CD4-positive, alpha-beta T cell treated with Interleukin-6 for 4 hours (primary cell): Measurements from ENCODE around the gene ZBTB44.
"Not testable (repeated sequence)": the region's sequence is repeated elsewhere in the genome, so short reads cannot be mapped to it uniquely, and the experiment has no call there.

ENCODE experiments used
- DNase-seq: peaks from one replicate; pipeline ENCODE4 v3.0.0-alpha.2; 2020; ENCODE audit warnings: mixed read lengths

The ZBTB44 gene

DNA sequence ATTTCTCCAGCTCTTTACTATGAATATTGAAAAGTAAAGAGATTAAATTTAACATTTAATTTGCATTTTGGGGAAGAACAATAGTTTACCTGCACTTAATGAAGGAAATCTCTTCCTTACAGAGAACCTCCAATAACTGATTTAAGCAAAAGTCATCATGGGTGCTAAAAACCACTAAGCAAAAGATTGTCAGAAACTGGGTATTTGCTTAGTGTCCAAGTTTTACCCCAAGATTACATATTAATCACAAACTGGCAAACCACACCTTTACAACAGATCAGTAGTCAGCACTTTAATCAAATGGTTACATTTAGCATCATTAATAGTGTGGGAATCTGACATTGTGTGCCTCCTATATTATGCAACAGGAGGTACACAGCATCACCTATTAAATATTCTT, 2.7 kb downstream of the ZBTB44 start:
- DNase-seq, result no peak

DNA sequence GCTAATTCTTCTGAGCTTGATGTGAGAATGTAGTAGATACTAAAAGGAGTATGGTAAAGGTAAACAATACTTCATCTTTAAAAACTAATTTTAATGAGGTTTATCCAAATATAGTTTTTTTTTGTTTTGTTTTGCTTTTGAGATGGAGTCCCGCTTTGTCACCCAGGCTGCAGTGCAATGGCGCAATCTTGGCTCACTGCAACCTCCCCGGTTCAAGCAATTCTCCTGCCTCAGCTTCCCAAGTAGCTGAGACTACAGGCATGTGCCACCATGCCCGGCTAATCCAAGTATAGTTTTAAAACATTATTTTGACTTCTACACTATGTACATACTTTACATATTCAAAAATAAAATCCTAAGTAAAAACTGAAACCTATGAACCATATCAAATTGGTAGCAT, 4.1 kb downstream of the ZBTB44 start:
- no peak for DNase-seq

DNA sequence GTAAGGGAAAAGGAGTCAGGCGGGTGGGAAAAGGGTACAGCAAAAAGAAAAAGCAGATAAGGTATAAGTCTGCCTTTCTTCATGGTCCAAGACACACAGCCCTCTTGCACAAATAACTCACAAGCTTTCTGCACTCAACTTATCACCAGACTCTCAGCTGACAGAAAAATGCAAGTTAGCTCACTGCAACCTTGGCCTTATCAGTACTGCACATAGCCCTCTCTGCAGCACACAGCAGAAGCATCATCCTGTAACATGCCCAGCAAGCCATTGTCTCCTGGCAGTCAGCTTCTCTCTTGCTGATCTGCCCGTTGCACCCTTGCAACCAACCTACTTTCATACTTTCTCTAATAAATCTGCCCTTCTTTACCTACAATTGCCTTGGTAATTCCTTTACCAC, 5.8 kb downstream of the ZBTB44 start:
- DNase-seq, result no peak

DNA sequence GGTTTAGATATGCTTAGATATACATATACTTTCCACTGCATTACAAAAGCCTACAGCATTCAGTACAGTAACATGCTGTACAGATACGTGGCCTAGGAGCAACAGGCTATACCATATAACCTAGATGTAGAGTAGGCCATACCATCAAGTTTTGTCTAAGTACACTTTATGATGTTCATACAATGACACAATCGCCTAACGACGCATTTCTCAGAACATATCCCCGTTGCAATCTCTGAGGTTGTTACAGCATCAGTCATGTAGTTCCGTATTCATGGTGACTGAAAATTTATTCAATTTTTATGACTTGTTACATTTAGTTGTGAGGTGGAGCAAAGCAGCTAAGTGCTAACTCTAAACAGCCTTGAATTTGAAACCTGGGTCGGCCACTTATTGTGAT, 6.7 kb downstream of the ZBTB44 start:
- DNase-seq, result no peak

DNA sequence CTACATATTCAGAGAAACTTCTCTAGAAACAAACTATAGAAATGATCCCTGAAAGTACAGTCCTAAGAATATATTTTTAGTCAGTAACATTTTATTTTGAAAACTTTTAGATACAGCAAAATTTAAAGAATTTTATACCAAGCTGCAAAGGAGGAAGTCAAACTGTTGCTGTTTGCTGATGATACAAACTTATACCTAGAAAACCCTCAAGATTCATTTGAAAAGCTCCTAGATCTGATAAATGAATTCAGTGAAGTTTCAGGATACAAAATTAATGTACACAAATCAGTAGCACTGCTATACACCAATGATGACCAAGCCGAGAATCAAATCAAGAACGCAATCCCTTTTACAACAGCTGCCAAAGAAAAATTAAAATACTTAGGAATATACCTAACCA, 10.1 kb downstream of the ZBTB44 start:
- no peak for DNase-seq

DNA sequence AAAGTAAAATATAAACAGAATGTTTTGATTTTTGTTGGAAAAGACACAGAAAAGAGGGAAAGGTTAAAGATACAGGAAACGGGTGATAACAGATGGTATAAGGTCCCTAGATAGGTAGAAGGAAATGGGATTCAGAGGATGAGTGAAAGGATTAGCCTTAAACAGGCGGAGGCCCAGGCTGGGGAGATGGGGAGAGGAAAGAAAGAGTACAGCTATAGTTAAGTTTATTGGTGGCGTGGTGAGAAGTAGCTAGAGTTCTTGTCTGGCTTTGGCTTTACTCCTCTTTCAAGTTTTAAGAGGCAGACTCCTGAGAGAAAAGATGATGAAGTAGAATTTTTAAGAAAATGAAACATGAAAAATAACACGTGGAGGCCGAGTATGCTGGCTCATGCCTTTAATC, 13.7 kb downstream of the ZBTB44 start:
- DNase-seq, result no peak

DNA sequence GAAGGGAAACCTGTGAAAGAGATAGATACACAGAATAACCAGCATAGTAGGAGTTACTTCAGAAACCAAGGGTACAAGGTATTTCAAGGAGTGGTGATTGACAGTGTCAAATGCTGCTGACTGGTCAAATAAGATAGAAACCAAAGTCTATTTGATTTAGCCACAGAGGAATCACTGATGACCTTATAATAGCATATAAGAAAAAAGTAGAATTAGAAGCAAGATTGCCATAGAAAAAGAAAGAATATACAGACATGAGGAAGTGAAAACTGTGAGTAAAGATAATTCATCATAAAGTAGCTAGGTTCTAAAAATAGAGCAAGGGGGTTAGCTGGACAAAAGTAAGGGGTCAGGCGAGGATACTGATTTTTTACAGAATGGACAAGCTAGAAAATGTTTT, 14.2 kb downstream of the ZBTB44 start:
- no peak for DNase-seq

DNA sequence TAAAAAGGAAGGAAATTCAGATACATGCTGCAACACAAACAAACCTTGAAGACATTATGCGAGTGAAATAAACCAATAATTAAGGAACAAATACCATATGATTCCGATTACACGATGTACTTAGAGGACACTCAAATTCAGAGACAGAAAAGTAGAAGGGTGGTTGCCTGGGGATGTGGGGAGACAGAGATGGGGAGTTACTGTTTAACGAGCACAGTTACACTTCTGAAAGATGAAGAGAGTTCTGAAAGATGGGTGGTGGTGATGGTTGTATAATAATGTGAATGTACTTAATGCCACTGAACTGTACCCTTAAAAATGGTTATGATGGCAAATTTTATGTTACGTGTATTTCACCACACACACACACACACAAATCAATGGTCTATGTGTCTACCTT, 14.7 kb downstream of the ZBTB44 start:
- no peak for DNase-seq

DNA sequence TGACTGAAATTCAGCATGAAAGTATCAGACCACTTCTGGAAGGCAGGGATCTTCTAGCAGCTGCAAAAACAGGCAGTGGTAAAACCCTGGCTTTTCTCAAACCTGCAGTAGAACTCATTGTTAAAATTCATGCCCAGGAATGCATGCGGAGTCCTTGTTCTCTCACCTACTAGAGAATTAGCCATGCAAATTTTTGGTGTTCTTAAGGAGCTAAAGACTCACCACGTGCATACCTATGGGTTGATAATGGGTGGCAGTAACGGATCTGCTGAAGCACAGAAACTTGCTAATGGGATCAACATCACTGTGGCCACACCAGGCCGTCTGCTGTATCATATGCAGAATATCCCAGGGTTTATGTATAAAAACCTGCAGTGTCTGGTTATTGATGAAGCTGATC, 19.1 kb downstream of the ZBTB44 start:
- DNase-seq, result no peak

DNA sequence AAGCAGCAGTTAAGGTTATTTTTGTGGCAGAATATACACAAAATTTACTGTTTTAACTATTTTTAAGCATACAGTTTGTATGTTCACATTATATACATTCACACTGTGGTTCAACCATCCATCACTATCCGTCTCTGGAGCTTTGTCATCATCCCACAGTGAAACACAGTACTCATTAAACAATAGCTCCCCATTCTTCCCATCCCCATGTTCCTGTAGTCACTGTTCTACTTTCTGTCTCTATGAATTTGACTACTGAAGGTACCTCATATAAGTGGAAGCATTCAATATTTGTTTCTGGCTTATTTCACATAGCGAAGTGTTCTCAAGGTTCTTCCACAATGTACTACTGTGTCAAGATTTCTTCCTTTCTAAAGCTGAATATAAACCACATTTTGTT, 32.6 kb downstream of the ZBTB44 start:
- DNase-seq, result no peak

DNA sequence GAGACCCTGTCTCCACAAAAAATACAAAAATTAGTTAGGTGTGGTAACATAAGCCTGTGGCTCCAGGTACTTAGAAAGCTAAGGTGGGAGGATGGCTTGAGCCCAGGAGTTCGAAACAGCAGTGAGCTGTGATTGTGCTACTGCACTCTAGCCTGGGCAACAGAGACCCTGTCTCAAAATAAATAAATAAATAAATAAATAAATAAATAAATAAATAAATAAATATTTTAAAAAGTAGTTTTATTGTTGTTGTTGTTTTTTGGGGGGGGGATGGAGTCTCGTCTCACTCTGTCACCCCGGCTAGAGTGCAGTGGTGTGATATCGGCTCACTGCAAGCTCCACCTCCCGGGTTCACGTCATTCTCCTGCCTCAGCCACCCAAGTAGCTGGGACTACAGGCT, 33.4 kb downstream of the ZBTB44 start:
- not testable (repeated sequence) for DNase-seq

DNA sequence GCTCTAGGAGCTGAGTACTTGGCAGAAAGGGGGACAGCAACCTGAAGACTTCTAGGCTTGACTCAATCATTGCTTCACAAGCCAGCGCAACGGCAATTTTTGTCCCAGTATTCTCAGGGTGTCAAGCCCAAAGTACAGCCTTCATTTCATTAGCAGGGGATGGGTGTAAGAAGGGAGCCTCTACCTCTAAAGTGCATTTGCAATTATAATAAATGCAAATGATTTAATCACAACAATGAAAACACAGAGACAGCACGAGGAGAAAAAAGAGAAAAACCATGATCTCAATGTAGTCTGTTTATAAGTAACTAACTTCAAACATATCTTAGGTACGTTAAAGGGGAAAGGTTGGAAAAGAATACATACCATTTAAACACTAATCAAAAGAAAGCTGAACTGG, 34.7 kb downstream of the ZBTB44 start:
- no peak for DNase-seq

DNA sequence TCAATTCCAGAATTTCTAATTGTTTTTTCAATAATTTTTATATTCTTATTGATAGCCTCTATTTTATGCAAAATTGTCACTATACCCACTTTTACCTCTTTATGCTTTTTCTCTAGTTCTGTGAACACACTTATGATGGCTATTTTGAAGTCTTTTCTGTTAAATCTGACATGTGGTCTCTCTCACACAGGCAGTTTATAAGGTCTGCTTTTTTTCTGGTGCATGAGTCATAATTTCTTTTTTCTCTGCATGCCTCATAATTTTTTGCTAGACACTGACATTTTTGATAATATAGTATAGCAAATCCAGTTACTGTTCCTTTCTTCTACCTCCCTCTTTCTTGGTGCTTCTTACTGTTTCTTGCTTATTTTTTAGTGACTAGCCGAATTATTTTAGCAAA, 36.0 kb downstream of the ZBTB44 start:
- DNase-seq, result no peak

DNA sequence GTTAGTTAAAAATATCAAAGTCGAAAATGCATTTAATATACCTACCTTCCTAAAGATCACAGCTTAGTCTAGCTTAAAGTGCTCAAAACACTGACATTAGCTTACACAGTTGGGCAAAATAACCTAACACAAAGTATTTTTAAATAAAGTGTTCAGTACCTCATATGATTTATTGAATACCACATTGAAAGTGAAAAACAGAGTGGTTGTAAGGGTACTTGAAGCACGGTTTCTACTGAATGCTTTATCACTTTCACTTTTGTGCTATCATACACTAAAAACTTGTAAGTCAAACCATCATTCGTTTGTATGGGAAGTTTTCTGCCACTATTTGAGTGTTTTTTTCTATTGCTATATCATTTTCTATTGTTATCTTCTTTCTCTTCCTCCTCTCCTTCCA, 36.6 kb downstream of the ZBTB44 start:
- no peak for DNase-seq

DNA sequence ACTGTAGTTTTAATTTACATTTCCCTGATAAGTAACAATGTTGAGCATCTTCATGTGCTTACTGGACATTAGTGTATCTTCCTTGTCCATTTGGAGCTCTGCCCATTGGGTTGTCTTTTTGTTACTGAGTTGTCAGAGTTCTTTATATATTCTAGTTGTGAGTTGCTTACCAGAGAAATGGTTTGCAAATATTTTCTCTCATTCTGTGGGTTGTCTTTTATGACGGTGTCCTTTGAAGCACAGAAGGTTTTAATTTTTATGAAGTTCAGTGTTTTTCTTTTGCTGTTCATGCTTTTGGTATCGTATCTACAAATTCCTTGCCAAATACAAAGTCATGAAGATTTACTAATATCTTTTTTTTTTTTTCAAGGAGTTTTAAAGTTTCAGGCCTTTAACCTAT, 42.4 kb downstream of the ZBTB44 start:
- DNase-seq, result no peak

DNA sequence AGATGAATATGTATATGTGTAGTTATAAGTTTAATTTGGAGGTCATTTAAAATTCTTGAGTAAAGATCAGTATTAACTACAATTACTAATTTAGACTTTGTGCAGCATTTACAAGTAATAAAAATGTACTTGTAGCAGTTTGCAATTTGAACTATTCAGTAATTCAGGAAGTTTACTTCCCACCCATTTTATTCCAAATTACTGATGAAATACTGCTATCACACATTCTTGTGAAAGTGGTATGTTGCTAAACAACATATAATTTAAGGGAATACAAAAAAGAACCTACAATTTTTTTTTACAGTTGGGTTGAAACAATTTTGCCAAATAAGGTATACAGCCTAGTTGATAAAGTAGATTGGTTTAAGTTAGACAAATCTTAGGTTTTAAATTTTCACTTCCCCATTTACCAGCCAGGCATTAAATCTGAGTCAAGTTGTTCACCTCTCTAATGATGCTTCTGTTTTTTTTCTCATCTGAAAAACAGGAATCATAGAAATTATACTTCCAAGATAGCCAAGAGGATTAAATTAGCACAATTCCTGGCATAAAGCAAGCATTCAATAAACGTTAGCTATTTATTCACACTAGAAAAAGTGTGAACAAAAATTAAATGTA, 45.3 kb downstream of the ZBTB44 start:
- no peak for DNase-seq

DNA sequence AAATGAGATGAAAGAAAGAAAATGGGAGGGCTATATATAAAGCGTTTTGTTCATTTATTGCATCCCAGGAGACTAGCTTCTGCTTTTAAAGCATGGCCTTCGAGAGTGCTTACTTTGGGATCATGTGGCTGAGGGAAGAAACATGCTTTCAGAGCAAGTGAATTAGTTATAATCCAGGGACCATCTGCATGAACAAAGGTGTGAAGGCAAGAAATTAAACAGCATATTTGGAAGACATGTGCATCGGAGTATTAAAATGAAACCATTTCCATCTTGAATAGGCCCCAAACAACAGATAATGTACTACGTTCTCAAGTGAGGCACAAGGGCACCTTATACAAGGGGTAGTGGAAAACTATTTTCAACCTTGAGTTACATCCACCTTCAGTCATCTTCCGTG, 51.4 kb downstream of the ZBTB44 start:
- DNase-seq, result no peak

DNA sequence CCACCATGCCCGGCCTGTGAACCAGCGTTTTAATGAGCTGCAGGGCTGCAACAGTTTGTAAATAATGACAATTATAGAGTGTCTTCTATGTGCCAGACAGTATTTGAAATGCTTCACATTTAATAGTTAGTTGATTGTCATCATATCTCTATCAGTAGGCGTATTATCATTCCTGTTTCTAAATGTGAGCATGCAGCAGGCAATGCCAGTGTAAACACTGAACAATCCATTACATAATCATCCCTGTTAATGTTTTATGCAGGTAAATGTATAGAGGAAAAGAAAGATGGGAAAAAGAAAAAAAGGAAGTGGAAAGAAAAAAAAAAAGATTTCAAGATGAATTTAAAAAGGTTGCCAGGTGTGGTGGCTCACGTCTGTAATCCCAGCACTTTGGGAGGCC, 52.3 kb downstream of the ZBTB44 start:
- DNase-seq, result no peak

DNA sequence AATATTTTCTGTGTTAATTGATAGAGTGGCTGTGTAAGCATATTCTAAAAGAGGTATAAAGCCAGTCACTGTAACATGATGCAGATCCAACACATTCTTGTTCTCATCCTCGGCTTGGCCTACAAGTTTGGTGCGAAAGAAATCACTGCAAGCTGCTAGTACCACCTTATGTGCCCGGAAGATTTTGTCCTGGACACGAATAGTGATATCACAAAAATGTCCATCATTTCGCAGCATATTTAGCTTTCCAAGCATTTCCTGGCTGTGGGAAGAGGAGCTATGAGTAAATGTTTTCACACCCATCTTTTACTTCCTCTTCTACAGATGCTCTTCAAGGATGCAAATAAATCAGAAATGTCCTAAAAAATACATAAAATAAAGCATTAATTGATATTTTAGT, 53.1 kb downstream of the ZBTB44 start:
- no peak for DNase-seq

DNA sequence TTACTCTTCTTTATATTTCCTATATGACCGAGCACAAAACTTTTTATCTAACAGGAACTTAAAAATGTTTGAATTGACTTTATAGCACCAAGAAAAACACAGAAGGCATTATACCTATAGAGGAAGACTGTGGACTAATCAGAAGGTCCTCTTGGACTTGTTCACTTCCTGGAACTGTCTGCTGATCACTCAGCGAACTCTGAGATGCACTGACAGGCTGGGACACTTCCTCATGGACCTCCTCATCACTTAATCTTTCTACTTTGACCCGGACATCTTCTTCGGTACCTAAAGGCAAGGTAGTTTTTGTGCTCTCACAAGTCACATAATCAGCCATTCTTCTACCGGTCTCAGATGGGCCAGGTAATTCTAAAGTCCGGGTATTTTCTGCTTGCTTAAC, 54.0 kb downstream of the ZBTB44 start:
- no peak for DNase-seq

DNA sequence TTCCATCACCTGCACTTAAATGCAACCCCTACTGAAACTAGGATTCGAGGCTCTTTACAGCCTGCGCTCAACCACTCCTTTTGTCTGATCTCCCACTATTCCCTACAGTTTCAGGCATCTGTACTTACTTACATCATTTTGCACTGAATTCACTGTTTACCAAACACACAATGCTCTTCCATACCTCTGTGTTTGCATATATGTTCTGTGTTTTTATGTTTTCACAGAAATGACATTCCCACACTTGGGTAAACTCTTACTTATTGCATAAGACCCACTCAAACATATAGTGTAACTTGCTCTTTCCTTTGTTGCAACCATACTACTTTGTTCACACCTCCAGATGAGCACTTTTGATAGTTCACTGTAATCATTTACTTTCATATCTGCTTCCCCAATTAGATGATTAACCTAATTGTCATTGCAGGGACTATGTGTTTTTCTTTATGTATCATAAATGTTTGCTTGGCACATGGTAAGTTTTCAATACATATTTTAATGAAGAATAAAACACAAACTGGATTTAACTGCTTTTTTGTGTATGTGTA, 54.6 kb downstream of the ZBTB44 start:
- no peak for DNase-seq

DNA sequence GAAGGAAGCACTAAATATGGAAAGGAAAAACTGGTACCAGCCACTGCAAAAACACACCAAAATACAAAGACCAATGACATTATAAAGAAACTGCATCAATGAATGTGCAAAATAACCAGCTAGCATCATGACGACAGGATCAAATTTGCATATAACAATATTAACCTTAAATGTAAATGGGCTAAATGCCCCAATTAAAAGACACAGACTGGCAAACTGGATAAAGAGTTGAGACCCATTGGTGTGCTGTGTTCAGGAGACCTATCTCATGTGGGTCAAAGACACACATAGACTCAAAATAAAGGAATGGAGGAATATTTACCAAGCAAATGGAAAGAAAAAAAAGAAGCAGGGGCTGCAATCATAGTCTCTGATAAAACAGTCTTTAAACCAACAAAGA, 63.0 kb downstream of the ZBTB44 start:
- DNase-seq, result not testable (repeated sequence)

DNA sequence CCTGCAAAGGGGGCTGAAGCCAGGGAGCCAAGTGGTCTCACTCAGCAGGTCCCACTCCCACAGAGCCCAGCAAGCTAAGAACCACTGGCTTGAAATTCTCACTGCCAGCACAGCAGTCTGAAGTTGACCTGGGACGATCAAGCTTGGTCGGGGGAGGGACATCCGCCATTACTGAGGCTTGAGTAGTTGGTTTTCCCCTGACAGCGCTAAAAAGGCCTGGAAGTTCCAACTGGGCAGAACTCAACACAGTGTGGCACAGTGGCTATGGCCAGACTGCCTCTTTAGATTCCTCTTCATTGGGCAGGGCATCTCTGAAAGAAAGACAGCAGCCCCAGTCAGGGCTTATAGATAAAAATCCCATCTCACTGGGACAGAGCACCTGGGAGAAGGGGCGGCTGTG, 64.8 kb downstream of the ZBTB44 start:
- DNase-seq, result not testable (repeated sequence)

DNA sequence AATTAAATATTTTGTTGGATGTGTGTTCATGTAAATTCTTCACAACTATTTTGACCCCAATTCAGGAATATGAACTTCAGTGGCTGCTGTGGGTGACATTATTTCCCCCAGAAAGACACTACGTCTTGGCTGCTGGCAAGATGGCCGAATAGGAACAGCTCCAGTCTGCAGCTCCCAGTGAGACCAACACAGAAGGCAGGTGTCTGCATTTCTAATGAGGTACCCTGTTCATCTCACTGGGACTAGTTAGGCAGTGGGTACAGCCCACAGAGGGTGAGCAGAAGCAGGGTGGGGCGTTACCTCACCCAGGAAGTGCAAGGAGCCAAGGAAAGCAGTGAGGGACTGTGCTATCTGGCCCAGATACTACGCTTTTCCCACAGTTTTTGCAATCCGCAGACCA, 65.3 kb downstream of the ZBTB44 start:
- DNase-seq, result no peak

DNA sequence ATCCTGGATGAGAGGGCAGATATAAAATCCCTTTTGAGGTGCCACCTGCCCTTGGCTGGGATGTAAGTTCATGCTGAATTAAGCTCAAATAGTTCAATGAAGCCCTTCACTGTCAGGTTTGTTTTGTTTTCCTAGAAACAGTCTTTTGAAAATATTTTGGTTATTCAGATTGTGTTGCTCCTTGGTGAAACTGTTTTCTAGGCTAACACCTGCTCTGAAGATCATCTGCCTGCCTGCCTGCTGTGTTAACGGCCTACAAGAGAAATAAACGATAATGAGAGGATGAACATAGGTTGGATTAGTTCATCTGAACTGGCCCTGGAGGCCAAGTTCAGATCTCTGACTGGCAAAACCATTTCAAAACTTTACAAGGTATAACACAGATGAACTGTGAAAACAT, 67.4 kb downstream of the ZBTB44 start:
- DNase-seq, result no peak

DNA sequence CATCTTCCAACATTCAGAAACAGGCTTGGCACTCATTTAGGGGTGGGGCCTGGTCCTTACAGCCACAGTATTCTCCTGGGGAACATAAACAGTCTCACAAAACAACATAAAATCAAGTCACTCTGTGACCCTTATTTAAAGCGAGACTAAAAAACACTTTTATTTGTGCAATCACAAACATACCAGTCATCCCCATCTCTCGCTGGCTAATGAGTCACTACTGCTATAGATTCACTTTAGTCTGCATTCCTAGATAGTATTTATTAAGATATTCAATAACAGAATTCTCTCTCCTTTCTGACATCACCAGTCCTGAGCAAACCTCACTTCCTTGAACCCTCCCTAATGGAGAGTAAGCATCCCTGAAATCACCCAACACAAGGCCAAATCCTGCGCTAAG, 68.0 kb downstream of the ZBTB44 start:
- DNase-seq, result no peak
